OCI-LY7 (cell line): ENCODE results near the gene REV3L.

Experiments
- CTCF ChIP-seq: fragments of 200-600 bp; sonication (generic); conservative IDR thresholded peaks from 2 replicates; pipeline ENCODE4 v1.5.1; 2014; ENCODE audit warnings: mild to moderate bottlenecking, antibody characterized with exemption, low read length, moderate library complexity, mixed read lengths
- EZH2phosphoT487 ChIP-seq: fragments of 200-600 bp; sonication (generic); IDR thresholded peaks from 2 replicates; pipeline ENCODE4 v1.6.1; 2018; ENCODE audit warnings: low read depth, borderline replicate concordance, mild to moderate bottlenecking, mixed run types, antibody characterized with exemption, low read length, moderate library complexity, mixed read lengths

- no peak for TF ChIP-seq CTCF
- no peak for TF ChIP-seq EZH2phosphoT487
These were observed 16.3 kb upstream of the REV3L start for GRCh38 chr6:111499269-111499793.
